Hepatocyte (in vitro differentiated cells): ENCODE data around the gene TAF4.

ENCODE experiments used
- EZH2phosphoT487 ChIP-seq: fragments of 200-600 bp; sonication (generic); IDR thresholded peaks from one replicate; pipeline ENCODE4 v1.6.1; 2018; ENCODE audit warnings: antibody characterized with exemption, mild to moderate bottlenecking, low read depth, moderate library complexity; ENCODE audit not compliant: unreplicated experiment, severe bottlenecking
- TF ChIP-seq, protein P1 (sequence below): fragments of 200-600 bp; sonication (generic); IDR thresholded peaks from 2 replicates; pipeline ENCODE4 v1.5.1; 2016; ENCODE audit warnings: antibody characterized with exemption, mild to moderate bottlenecking; ENCODE audit not compliant: poor library complexity

- TF ChIP-seq, protein P1, sequence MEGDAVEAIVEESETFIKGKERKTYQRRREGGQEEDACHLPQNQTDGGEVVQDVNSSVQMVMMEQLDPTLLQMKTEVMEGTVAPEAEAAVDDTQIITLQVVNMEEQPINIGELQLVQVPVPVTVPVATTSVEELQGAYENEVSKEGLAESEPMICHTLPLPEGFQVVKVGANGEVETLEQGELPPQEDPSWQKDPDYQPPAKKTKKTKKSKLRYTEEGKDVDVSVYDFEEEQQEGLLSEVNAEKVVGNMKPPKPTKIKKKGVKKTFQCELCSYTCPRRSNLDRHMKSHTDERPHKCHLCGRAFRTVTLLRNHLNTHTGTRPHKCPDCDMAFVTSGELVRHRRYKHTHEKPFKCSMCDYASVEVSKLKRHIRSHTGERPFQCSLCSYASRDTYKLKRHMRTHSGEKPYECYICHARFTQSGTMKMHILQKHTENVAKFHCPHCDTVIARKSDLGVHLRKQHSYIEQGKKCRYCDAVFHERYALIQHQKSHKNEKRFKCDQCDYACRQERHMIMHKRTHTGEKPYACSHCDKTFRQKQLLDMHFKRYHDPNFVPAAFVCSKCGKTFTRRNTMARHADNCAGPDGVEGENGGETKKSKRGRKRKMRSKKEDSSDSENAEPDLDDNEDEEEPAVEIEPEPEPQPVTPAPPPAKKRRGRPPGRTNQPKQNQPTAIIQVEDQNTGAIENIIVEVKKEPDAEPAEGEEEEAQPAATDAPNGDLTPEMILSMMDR, result no peak
- TF ChIP-seq EZH2phosphoT487, result no peak
Measured at GRCh38 chr20:62060631-62061541, 4.8 kb downstream of the TAF4 start.
